Suppressor macrophage (primary cell): ENCODE results near the gene TGDS.
"Not testable (repeated sequence)": the region's sequence is repeated elsewhere in the genome, so short reads cannot be mapped to it uniquely, and the experiment has no call there.

ENCODE experiments used
- DNase-seq, 4 experiments: peaks; one replicate each; pipeline ENCODE4 v3.0.0-alpha.2; 2020 to 2022

The TGDS gene

GRCh38 chr13:94552095-94552494 is 43.9 kb downstream of the TGDS start:
- DNase-seq = no peak

GRCh38 chr13:94550062-94550738 is 45.8 kb downstream of the TGDS start:
- DNase-seq = peak in 1 of 4 experiments; percentile 4

- DNase-seq = peak; percentile 95 to 97 (median 97)
Measured at GRCh38 chr13:94549232-94550061, 46.5 kb downstream of the TGDS start.

- peak in 2 of 4 experiments; percentile 32 to 40 for DNase-seq
Measured at GRCh38 chr13:94548821-94549231, 47.1 kb downstream of the TGDS start.

- DNase-seq = peak in 3 of 4 experiments; percentile 5 to 12 (median 6)
Measured at GRCh38 chr13:94548382-94548781, 47.6 kb downstream of the TGDS start.

GRCh38 chr13:94546061-94546839 is 49.7 kb downstream of the TGDS start:
- no peak for DNase-seq

GRCh38 chr13:94544922-94545321 is 51.0 kb downstream of the TGDS start:
- no peak for DNase-seq

- DNase-seq = no peak
Measured at GRCh38 chr13:94542917-94543316, 53.0 kb downstream of the TGDS start.

- DNase-seq = no peak
Measured at GRCh38 chr13:94537740-94538630, 58.0 kb downstream of the TGDS start.

- DNase-seq = no peak
Measured at GRCh38 chr13:94535775-94536174, 60.2 kb downstream of the TGDS start.

GRCh38 chr13:94535231-94535630 is 60.7 kb downstream of the TGDS start:
- DNase-seq = no peak

GRCh38 chr13:94534166-94534565 is 61.8 kb downstream of the TGDS start:
- no peak for DNase-seq

- DNase-seq = not testable (repeated sequence)
Measured at GRCh38 chr13:94532278-94532677, 63.7 kb downstream of the TGDS start.

- DNase-seq = not testable (repeated sequence)
Measured at GRCh38 chr13:94526956-94527355, 69.0 kb downstream of the TGDS start.

GRCh38 chr13:94525781-94526180 is 70.2 kb downstream of the TGDS start:
- DNase-seq = no peak

GRCh38 chr13:94524407-94524806 is 71.5 kb downstream of the TGDS start:
- DNase-seq = no peak
